Liver (tissue), 3 donors: ENCODE measurements around the gene TINAGL1.

ENCODE experiments used
- CTCF ChIP-seq: fragments of 150-350 bp; IDR thresholded peaks from 2 replicates; pipeline ENCODE4 v1.5.1; 2017; ENCODE audit warnings: improper control_type of control experiment, low read depth, low read length; ENCODE audit not compliant: missing input control
- GABPA ChIP-seq, 2 donors: IDR thresholded peaks in 1 of 2; conservative IDR thresholded peaks in 1 of 2; 2 replicates each; pipeline ENCODE4 v1.6.1; 2016; ENCODE audit warnings: antibody characterized with exemption in 2 of 2, mild to moderate bottlenecking in 1 of 2, moderate library complexity in 1 of 2
- HNF4A ChIP-seq, 2 donors: conservative IDR thresholded peaks; 2 replicates each; pipeline ENCODE4 v1.6.1; 2016; ENCODE audit warnings: antibody characterized with exemption in 2 of 2, mild to moderate bottlenecking in 2 of 2
- JUND ChIP-seq, 2 donors: IDR thresholded peaks; 2 replicates each; pipeline ENCODE4 v1.6.1; 2016; ENCODE audit warnings: antibody characterized with exemption in 2 of 2
- NR2F2 ChIP-seq: IDR thresholded peaks from 2 replicates; pipeline ENCODE4 v1.6.1; 2016; ENCODE audit warnings: antibody characterized with exemption
- RAD21 ChIP-seq, 2 donors: IDR thresholded peaks; 2 replicates each; pipeline ENCODE4 v1.6.1; 2016; ENCODE audit warnings: antibody characterized with exemption in 2 of 2, mild to moderate bottlenecking in 2 of 2
- REST ChIP-seq: IDR thresholded peaks from 2 replicates; pipeline ENCODE4 v1.6.1; 2016; ENCODE audit warnings: antibody characterized with exemption, mild to moderate bottlenecking
- SP1 ChIP-seq: IDR thresholded peaks from 2 replicates; pipeline ENCODE4 v1.6.1; 2018; ENCODE audit warnings: antibody characterized with exemption, mild to moderate bottlenecking
- TAF1 ChIP-seq: conservative IDR thresholded peaks from 2 replicates; pipeline ENCODE4 v1.6.1; 2016; ENCODE audit warnings: antibody characterized with exemption, mild to moderate bottlenecking
- TF ChIP-seq, protein P1 (sequence below): IDR thresholded peaks from 2 replicates; pipeline ENCODE4 v1.6.1; 2016; ENCODE audit warnings: antibody characterized with exemption
- donor health status: healthy.
- donor health status: healthy.

- TF ChIP-seq SP1 (no peak), CTCF (no peak), HNF4A (conservative IDR thresholded peaks at IDR 0.05) (no peak), REST (no peak), JUND (IDR thresholded peaks at IDR 0.05) (no peak), TAF1 (no peak), GABPA (IDR thresholded peaks at IDR 0.05 in 1 of 2, conservative IDR thresholded peaks at IDR 0.05 in 1 of 2) (no peak), RAD21 (IDR thresholded peaks at IDR 0.05) (no peak), NR2F2 (no peak)
- TF ChIP-seq, protein P1, sequence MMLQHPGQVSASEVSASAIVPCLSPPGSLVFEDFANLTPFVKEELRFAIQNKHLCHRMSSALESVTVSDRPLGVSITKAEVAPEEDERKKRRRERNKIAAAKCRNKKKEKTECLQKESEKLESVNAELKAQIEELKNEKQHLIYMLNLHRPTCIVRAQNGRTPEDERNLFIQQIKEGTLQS, result no peak
These were observed 51.7 kb downstream of the TINAGL1 start for GRCh38 chr1:31627930-31628559.
